Measurements from ENCODE around the gene ZNF783.

ZNF783 gene

GRCh38 chr7:149217570-149217969 is 44.4 kb upstream of the ZNF783 start:
- Histone ChIP-seq H4K20me1 (ENCODE audit: insufficient read depth, low read length) (no peaks in the 10 kb centered on the region), H2AFZ (ENCODE audit: low read length) (no peak overlapping the region), H3K27ac (ENCODE audit: low read length) (no peak overlapping the region), H3K9ac (ENCODE audit: low read length) (no peak overlapping the region), H3K4me2 (ENCODE audit: low read depth, low read length) (no peak overlapping the region), H3K9me2 (replicated peaks; ENCODE audit: insufficient read depth, low read length) (no peaks in the 10 kb centered on the region), H3K36me3 (replicated peaks; ENCODE audit: insufficient read depth, low read length) (peaks cover 8% of the 10 kb centered on the region; the same call in 1 of the 2 replicates), H3K27me3 (replicated peaks; ENCODE audit: insufficient read depth, low read length) (no peaks in the 10 kb centered on the region), H3K9me3 (replicated peaks; ENCODE audit: insufficient read depth, low read length) (no peaks in the 10 kb centered on the region), H3K79me2 (ENCODE audit: low read length) (0 out of 2 replicates have a peak, but pooled peaks cover 8% of the 10 kb centered on the region), H3K4me3 (ENCODE audit: low read length) (no peak overlapping the region), H3K4me1 (ENCODE audit: low read length) (no peaks in the 10 kb centered on the region), H3F3A (ENCODE audit: insufficient read depth, low read length) (no peaks in the 10 kb centered on the region)
- no peak for DNase-seq
- TF ChIP-seq EZH2 (optimal IDR thresholded peaks at IDR 0.05; ENCODE audit: low read depth, low read length) (no peak), EZH2phosphoT487 (IDR thresholded peaks at IDR 0.05; ENCODE audit: low read length) (no peak)
- TF ChIP-seq, protein P1, sequence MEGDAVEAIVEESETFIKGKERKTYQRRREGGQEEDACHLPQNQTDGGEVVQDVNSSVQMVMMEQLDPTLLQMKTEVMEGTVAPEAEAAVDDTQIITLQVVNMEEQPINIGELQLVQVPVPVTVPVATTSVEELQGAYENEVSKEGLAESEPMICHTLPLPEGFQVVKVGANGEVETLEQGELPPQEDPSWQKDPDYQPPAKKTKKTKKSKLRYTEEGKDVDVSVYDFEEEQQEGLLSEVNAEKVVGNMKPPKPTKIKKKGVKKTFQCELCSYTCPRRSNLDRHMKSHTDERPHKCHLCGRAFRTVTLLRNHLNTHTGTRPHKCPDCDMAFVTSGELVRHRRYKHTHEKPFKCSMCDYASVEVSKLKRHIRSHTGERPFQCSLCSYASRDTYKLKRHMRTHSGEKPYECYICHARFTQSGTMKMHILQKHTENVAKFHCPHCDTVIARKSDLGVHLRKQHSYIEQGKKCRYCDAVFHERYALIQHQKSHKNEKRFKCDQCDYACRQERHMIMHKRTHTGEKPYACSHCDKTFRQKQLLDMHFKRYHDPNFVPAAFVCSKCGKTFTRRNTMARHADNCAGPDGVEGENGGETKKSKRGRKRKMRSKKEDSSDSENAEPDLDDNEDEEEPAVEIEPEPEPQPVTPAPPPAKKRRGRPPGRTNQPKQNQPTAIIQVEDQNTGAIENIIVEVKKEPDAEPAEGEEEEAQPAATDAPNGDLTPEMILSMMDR (IDR thresholded peaks at IDR 0.05; ENCODE audit: low read length): no peak

DNA sequence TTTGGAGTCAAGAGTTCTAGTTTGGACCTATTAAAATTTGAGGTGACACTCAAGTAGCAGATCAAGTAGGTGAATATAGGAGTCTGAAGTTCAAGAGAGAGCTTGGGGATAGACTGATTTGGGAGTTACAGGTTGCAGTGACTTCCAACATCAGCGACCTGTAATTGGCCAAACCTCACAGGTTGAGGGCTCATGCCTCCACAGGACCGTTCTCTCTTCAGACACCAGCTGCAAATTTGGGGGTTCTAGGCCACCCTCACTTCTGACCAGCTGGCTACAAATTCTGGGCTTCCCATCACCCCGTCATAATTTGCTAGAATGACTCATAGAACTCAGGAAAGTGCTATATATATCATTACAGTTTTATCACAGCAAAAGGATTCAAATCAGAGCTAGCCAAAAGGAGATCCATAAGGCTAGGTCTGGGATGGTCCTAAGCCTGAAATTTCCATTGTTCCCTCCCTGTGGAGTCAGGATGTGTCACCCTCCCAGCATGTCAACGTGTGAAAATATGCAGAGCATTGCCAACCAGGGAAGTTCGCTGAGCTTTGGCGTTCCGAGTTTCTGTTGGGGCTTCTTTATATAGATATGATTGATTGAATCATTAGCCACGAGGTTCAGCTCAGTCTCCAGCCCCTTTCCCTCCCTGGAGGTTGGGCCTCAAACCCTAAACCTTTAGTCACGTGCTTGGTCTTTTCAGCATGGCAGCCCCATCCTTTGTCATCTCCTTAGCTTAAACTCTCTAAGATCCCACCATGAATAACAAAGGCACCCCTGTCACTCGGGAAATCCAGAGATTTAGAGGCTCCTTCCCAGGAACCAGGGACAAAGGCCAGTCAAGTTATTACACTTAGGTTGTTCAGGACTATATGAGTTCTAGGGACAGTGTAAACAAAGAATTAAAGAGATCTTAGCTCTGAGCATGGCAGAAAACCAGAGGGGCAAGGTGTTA is 43.3 kb upstream of the ZNF783 start:
- no peaks in the 10 kb centered on the region for H3K9me3 ChIP-seq (replicated peaks; ENCODE audit: insufficient read depth, low read length)
- no peak overlapping the region for H3K4me3 ChIP-seq (ENCODE audit: low read length)
- no peak overlapping the region for H3K9ac ChIP-seq (ENCODE audit: low read length)
- H3K27me3 ChIP-seq (replicated peaks; ENCODE audit: insufficient read depth, low read length): no peaks in the 10 kb centered on the region
- no peak overlapping the region for H3K4me2 ChIP-seq (ENCODE audit: low read depth, low read length)
- no peaks in the 10 kb centered on the region for H3K4me1 ChIP-seq (ENCODE audit: low read length)
- no peak for TF ChIP-seq EZH2 (optimal IDR thresholded peaks at IDR 0.05; ENCODE audit: low read depth, low read length)
- TF ChIP-seq, protein P1 (IDR thresholded peaks at IDR 0.05; ENCODE audit: low read length): no peak
- TF ChIP-seq EZH2phosphoT487 (IDR thresholded peaks at IDR 0.05; ENCODE audit: low read length): no peak
- peaks cover 5% of the 10 kb centered on the region; the same call in 1 of the 2 replicates for H3K36me3 ChIP-seq (replicated peaks; ENCODE audit: insufficient read depth, low read length)
- DNase-seq: no peak
- no peaks in the 10 kb centered on the region for H3F3A ChIP-seq (ENCODE audit: insufficient read depth, low read length)
- H2AFZ ChIP-seq (ENCODE audit: low read length): no peak overlapping the region
- 0 out of 2 replicates have a peak, but pooled peaks cover 8% of the 10 kb centered on the region for H3K79me2 ChIP-seq (ENCODE audit: low read length)
- H4K20me1 ChIP-seq (ENCODE audit: insufficient read depth, low read length): no peaks in the 10 kb centered on the region
- no peaks in the 10 kb centered on the region for H3K9me2 ChIP-seq (replicated peaks; ENCODE audit: insufficient read depth, low read length)
- no peak overlapping the region for H3K27ac ChIP-seq (ENCODE audit: low read length)

GRCh38 chr7:149220534-149220933 is 41.5 kb upstream of the ZNF783 start:
- Histone ChIP-seq H3K36me3 (replicated peaks; ENCODE audit: insufficient read depth, low read length) (peaks cover 6% of the 10 kb centered on the region), H3K27me3 (replicated peaks; ENCODE audit: insufficient read depth, low read length) (no peaks in the 10 kb centered on the region), H3K4me1 (ENCODE audit: low read length) (no peaks in the 10 kb centered on the region), H3F3A (ENCODE audit: insufficient read depth, low read length) (no peaks in the 10 kb centered on the region), H3K9me2 (replicated peaks; ENCODE audit: insufficient read depth, low read length) (no peaks in the 10 kb centered on the region), H3K4me3 (ENCODE audit: low read length) (no peak overlapping the region), H3K9me3 (replicated peaks; ENCODE audit: insufficient read depth, low read length) (no peaks in the 10 kb centered on the region), H3K27ac (ENCODE audit: low read length) (no peak overlapping the region), H4K20me1 (ENCODE audit: insufficient read depth, low read length) (no peaks in the 10 kb centered on the region), H3K9ac (ENCODE audit: low read length) (no peak overlapping the region), H3K79me2 (ENCODE audit: low read length) (0 out of 2 replicates have a peak, but pooled peaks cover 5% of the 10 kb centered on the region), H2AFZ (ENCODE audit: low read length) (no peak overlapping the region), H3K4me2 (ENCODE audit: low read depth, low read length) (no peak overlapping the region)
- DNase-seq: no peak
- TF ChIP-seq EZH2phosphoT487 (IDR thresholded peaks at IDR 0.05; ENCODE audit: low read length): no peak
- no peak for TF ChIP-seq EZH2 (optimal IDR thresholded peaks at IDR 0.05; ENCODE audit: low read depth, low read length)
- TF ChIP-seq, protein P1 (IDR thresholded peaks at IDR 0.05; ENCODE audit: low read length): no peak
